Epidermal melanocyte (primary cell): ENCODE data around the gene BMF.

Source experiments
- DNase-seq: peaks from one replicate; pipeline ENCODE4 v3.0.0; 2011; ENCODE audit warnings: low spot score; ENCODE audit not compliant: insufficient read length

The BMF gene

DNA sequence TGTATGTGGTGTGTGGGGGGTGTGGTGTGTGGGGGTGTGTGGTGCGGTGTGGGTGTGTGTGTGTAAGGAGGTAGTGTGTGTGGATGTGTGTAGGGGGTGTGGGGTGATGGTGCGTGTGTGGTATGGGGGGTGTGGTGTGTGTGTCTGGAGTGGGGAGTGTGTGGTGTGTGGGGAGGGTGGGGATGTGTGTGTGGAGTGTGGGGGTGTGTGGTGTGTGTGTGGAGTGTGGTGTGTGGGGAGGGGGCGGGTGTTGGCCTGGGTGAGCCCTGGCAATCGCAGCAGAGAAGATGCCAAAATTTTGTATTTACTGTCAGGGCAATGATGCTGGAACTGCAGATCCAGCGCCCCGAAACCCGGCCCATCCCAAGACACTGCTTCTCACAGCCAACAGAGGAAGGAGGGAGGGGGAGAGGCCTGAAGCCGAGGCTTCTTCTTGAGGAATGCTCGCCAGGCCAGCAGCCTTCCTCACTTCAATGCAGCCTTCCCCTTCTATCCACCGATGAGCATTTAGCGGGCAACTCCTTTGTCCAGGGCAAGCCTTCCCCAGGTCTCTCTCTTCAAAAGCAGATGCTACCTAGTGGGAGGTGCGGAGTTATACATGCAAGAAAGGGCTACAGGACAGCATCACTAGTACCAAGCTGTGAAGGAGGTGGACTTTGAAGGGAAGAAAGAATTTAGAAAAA, 57.8 kb downstream of the BMF start:
- no peak for DNase-seq

DNA sequence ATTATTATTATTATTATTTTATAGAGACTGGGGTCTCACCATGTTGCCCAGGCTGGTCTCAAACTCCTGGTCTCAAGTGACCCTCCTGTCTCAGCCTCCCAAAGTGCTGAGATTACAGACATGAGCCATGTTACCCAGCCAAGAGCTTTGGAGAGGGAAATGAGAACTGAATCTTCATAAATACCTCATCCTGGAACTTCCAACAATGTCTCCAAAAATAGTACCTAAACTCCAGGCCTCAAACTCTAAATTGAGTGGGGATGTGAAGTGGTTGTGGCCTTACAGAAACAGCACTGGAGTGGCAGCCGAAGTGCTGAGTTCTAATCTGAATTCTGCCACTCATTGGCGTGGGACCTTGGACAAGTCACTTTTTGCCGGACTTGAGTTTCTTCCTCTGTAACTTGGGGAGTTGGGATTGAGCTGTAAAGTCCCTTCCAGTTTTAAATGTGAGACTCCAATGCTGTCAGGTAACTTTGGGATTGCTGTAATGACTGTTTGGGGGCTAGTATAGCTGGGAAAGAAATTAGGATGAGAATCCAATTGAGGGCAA, 59.7 kb downstream of the BMF start:
- no peak for DNase-seq

DNA sequence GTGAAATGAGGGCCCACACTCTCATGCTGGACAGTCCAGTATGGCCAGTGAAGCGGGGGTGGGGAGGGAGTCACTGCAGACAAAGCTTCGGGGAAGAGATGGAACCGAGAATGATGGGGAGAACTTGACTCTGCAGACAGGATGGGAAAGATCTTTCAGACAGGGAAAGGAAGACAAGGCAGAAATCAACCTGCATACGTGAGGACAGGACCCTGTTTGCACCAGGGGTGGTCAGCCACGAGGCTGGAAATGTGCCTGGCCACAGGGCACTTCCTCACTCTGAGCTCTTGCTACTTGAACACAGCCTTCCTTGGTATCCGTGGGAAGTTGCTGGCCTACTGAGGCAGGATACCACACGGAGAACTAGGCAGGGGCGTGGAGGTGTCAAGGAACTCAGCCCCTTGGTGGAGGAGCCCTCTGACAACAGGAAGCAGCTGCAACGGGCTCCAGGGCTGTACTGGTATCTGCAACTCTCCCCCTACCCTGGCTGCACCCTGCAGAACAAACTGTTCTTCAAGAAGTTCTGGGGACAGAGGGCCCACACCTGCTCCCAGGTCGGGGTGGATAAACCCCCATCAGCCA, 60.4 kb downstream of the BMF start:
- no peak for DNase-seq

DNA sequence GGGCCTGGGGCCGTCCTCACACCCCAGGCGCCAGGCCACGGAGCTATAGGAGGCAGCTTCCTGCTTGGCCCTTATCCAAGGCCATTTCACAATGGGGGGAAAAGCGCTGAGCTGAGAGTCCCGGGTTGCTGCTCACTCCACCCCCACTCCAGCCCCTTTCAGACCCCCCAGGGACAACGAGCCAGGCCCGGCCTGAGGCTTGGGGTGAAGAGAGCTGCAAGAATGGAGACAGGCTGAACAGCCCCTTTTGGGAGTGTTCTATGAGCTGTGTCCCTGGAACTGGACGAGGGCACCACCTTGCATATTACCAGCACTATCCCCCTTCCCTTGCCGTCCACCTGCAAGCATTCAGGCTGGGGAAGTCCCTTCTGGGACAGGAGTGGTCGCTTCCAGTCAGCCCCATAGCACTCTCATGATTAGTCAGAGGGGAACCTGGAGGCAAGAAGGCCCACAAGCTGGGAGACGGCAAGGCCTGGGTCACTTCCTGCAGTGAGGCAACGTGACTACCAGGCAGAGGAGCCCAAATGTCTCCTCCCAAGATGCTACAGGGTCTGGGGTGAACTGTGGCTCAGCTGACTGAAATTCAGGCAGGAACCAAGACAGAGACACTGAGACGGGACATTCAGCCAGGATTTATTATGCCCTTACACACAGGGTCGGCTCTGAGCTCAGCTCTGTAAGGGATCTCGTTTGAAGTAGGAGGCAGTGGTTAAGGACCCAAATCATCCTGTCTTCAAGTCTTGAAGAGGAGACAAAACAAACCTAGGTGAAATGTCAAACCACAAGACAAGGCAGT, 61.1 kb downstream of the BMF start:
- DNase-seq: no peak

DNA sequence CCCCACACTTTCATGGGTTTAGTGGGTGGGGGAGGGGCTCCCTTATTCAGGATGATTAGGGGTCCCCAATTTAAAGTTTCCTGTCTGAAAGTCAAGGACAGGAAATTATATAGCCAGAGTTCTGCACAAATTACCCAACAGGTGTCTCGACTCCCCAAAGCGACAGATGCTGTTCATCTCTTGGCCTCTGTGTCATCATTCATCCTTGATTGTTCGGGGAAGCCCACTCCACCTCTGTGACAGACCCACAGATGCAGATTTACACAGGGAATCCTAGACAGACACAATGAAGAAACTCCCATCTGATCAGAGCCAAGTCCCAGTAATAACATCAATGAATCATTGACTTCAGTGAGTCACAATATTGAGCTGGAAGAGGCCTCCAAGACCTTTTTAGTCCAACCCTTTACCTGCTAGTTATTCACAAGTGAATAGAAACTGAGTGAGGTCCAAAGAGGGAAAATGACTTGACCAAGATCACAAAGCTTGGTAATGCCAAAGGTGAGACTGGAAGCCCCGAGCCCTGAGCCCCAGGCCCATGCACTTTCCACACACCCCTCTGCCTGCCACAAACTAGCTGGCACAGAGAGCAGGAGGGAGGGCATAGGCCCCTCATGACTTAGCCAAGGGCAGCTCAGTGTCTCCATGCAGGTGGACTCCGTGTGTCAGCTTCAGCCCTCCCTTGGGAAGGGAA, 61.8 kb downstream of the BMF start:
- no peak for DNase-seq

DNA sequence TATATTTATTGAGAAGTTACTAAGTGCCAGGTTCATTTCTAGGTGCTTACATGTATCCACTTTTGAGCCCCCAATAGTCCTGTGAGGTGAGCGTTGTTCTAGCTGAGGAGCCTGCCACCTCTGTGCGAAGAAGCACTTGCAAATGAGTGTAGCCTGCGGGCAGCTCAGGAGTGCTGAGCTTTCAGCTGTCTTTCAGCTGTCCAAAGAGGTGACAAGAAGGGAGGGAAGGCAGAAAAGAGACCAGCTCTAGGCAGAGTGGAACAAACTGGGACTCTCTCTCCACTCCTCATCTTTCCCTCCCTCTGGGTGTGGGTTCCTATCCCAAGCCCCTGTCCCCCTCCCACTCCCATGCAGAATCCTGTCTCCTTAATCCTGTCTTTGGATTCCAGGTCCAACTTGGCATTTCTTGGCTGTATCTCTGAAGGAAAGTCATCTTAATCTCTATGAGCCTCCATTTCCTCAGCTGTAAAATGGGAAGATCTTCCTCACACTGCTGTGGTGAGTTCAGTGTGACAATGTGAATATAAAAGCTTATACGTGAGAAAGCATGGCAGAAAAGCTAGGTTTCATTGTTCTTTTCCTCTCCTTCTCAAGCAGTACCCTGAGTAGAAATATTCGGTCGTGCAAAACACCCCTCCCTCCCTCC, 63.0 kb downstream of the BMF start:
- DNase-seq: no peak

DNA sequence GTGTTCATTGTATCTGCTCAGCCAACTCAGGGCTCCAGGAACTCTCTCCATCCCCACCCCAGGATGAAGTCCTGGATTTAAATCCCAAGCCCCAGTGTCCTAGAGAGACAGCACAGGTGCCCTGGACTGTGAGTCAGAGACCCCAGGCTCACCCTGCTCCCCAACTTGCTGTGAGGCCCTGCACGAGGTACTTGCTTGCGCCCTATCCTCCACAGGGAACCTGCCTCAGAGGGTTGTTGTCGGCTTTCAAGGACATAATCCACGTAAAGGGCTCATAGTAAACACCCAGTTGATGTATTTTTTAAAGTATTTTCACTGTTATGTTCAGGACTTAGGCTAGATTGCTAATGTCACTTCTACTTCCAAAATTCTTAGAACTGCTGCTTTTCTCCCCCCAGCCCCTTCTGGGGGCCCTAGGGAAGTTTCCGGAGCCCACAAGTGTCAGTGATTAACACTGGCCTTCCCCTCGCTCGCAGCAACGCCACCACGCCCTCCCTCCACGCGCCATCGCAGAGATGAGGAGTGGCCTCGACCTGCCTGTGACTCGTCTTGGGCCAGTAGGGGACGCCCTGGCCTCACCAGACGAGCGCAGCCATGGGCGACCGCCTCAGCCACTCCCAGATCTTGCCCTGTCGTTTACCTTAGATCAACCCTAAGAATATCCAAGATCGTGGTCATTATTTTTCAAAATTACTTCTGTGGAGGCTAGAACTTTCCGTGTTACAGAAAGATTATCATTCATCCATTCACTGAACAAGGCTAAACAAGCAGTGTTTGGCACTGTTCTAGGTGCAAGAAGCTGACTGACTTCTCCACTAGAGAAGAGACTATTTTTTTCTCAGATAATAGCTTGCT, 63.7 kb downstream of the BMF start:
- DNase-seq: peak; percentile 96

DNA sequence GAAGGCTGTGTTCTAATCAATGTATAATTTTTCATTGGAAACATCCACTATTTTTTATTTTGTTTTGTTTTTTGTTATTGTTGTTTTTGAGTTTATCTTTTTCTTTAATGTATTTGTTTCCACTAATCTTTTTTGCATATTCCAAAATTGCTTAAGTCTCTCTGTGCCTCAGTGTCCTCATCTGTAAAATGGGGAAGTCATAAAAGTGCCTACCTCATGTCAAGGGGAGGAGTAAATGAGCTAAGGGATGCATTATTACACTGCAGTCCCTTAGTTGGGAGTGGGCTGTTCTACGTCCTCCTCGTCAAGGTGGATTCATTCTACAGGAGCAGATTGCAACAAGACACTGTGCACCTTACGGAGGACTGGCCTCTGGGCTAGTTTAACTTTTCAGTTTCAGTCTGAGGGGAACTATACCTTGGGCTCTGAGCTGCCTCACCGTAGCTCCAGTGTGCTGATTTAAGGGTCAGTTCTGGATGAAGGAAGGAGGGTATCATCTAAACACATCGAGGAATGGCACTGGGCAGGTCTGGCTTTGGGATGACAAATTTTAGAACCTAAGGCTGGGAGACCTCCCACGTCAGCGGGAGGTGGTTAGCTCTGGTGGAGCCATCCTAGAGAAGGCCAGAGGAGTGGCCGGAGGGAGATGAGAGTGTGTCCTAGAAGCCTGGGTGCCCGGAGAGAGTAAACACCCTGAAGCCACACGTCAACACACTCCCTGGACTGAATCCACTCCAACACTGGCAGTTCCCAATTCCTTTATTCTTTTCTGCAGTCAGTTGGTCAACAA, 64.6 kb downstream of the BMF start:
- DNase-seq: no peak

DNA sequence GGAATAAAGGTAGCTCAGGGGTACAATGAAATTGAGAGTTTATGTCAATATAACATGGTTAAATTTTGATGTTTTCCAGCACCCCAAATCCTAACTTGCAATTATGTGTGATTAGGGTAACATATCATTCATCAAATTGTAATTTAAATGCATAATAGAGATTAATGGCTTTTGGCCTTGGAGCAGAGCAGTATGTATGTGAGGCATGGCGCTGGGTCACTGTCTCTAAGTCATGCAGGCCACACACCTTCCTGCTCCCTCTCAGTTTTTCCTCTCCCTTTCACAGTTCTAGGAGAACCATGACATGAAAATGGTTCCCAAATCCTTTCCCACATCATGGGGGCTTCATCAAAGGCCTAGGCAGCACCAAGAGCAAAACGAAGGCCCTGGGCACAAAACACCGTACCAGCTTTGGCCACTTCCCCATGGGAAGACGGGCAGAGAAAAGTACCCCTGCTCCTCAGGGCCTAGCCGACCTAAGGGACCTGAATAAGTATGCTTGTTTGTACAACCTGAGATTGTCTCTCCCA, 65.8 kb downstream of the BMF start:
- no peak for DNase-seq

DNA sequence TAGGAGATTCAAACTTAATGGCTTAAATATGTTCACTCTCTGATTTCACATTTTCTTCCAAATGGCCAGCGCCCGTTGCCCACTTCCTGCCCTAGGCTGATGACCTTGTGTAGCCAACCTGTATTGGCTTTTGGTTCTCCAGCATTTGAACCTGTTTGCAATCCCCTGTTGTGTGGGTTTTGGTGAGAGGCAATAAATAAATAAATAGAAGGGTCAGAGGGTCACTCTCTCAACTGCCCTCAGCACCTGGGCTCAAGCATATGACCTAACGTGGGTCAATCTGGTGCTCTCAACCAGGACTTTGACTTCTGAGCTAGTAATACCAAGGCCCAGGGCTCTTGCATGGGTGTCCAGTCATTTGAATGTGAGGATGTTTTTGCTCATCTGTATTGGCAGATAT, 67.9 kb downstream of the BMF start:
- no peak for DNase-seq

DNA sequence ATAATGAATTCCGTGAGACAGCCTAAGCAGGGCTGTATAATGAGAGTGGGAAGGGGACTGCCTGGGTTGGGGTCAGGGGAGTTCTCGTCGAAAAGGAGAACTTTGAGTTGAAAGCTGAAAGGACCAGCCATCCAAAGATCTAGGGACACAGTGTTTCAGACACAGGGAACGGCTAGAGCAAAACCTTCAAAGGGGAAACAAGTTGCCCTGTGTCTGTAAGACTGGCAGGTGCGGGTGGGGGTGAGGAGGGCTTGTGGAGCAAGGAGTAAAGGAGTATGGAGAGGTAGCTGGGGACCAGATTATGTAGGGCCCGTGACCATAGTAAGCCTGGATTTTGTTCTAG, 68.4 kb downstream of the BMF start:
- DNase-seq: no peak

DNA sequence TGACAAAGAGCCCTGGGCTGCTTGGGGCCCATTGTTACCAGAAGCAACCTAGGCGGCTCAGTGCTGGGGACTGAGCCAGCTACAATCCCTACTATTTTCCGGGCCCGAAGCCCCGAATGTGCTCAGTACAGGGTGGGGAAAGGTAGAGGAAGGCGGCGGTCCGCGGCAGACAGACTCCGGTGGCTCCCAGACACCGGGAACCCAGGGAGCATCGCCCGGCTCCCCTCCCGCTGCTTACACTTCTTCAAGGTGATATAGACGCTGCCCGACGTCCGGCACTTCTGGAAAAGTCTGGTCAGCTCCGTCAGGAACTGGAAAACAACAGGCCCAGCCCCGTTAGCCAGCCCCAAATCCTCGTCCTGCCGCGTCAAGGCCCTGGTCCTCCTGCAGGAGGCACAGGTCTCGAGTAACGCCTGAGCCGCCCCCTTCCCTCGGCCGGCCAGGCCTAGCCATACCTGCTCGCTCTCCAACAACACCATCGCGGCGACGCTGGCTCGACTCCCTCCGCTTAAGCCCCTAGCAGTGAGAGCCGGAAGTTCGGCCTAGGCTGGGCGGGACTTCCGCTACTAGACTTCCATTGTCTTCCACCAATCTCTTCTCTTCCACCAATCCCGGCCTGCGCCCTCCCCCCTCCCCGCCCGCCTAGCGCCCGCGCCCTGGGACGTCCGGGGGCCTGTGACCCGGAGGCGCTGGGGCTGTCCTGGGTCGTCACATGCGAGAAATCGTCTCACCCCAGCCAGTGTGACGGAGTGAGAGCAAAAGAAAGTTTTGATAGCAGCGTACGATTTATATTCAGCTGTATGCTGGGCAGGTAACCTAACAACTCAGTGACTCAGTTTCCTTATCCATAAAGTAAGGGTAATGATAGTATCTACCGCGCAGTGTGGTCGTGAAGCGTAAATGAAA, 69.8 kb downstream of the BMF start, which contains the start of gene SRP14:
Gene SRP14 (minus strand): TSS at position 544 of the 906 bp plus-strand sequence. CDS start 65 bp downstream, at position 479.
- DNase-seq: peak; percentile 86

DNA sequence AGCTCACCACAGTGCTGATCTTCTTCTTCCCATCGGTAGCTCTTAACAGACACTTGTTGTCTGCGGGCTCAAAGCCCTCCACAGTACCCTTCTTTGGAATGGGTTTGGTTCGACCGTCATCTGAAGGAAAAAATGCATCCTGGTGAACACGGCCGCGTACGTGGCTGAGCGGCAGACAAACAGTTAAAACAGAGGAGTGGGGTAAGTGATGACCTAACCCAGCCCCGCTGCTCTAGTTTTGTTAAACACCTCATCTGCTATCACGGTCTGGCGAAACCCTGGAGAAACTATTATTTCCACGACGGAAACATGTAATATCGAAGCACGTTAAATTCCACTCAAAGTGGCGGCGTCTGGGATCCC, 70.4 kb downstream of the BMF start:
- no peak for DNase-seq
